OCI-LY3 (cell line): ENCODE results near the gene RGS6.

Source experiments
- EZH2phosphoT487 ChIP-seq: fragments of 200-600 bp; shearing (Covaris generic); IDR thresholded peaks from 2 replicates; pipeline ENCODE4 v1.6.1; 2018; ENCODE audit warnings: antibody characterized with exemption, mixed run types, low read depth
- TF ChIP-seq, protein P1 (sequence below): fragments of 200-600, 300-600 bp; sonication (generic); IDR thresholded peaks from 2 replicates; pipeline ENCODE4 v1.5.1; 2014; ENCODE audit warnings: antibody characterized with exemption, low read length, low read depth

DNA sequence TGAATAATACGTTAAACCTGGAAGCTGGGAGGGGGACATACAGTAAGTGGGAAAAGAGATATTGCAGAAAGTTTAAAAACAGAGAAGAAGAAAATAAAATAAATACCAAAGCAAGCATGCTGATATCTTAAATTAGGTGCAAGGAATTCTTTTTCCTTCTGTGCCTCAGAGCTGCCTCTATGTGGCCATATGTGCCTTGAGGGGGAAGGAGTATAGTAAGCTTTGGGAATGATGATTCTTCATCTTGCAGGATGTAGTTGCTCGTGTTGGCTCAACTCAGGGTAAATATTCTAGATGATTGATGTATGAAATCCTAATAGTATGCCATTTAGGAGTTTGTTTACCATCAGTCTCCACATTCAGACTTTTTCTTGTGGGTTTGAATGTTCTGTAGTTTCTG lies 251.4 kb downstream of the RGS6 start:
- TF ChIP-seq, protein P1, sequence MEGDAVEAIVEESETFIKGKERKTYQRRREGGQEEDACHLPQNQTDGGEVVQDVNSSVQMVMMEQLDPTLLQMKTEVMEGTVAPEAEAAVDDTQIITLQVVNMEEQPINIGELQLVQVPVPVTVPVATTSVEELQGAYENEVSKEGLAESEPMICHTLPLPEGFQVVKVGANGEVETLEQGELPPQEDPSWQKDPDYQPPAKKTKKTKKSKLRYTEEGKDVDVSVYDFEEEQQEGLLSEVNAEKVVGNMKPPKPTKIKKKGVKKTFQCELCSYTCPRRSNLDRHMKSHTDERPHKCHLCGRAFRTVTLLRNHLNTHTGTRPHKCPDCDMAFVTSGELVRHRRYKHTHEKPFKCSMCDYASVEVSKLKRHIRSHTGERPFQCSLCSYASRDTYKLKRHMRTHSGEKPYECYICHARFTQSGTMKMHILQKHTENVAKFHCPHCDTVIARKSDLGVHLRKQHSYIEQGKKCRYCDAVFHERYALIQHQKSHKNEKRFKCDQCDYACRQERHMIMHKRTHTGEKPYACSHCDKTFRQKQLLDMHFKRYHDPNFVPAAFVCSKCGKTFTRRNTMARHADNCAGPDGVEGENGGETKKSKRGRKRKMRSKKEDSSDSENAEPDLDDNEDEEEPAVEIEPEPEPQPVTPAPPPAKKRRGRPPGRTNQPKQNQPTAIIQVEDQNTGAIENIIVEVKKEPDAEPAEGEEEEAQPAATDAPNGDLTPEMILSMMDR, result no peak
- TF ChIP-seq EZH2phosphoT487, result no peak
